Suprapubic skin (tissue), 4 donors: ENCODE data around the gene TBC1D20. TPM values are rescaled to one million over a fixed set of nuclear protein-coding genes. Genes with fewer than 3 reads are reported as not detected.

Source experiments
- DNase-seq, 2 donors: peaks; one replicate each; pipeline ENCODE4 v3.0.0-alpha.2; 2019; ENCODE audit warnings: low spot score in 2 of 2
- H3K27ac ChIP-seq: fragments of 200-600 bp; sonication (generic); one replicate; pipeline ENCODE4 v1.5.1; 2019
- H3K27me3 ChIP-seq: fragments of 200-600 bp; sonication (generic); one replicate; pipeline ENCODE4 v1.5.1; 2019
- H3K36me3 ChIP-seq: fragments of 200-600 bp; sonication (generic); one replicate; pipeline ENCODE4 v1.5.1; 2019
- H3K4me1 ChIP-seq: fragments of 200-600 bp; sonication (generic); one replicate; pipeline ENCODE4 v1.5.1; 2019
- H3K4me3 ChIP-seq: fragments of 200-600 bp; sonication (generic); one replicate; pipeline ENCODE4 v1.5.1; 2019; ENCODE audit warnings: mild to moderate bottlenecking
- H3K9me3 ChIP-seq: fragments of 200-600 bp; sonication (generic); one replicate; pipeline ENCODE4 v1.5.1; 2019
- EP300 ChIP-seq: sonication (generic); formaldehyde crosslinking; IDR thresholded peaks from one replicate; pipeline ENCODE4 v1.6.1; 2017; ENCODE audit warnings: antibody characterized with exemption
- POLR2A ChIP-seq, 2 donors: fragments of 450-650 bp; IDR thresholded peaks; one replicate each; pipeline ENCODE4 v1.6.1; 2017; ENCODE audit warnings: antibody characterized with exemption in 2 of 2, mild to moderate bottlenecking in 2 of 2, moderate library complexity in 2 of 2
- POLR2AphosphoS5 ChIP-seq, 3 donors: sonication (generic); formaldehyde crosslinking; IDR thresholded peaks; one replicate each; pipeline ENCODE4 v1.6.1; 2017; ENCODE audit warnings: antibody characterized with exemption in 3 of 3
- WGBS: methylation state at CpG from one replicate; pipeline ENCODE4 v1.1.5; 2018; 5-methylcytosine and 5-hydroxymethylcytosine counted together
- total RNA-seq, 4 donors: library from RNA; depleted of rRNA; stranded (reverse); fragments of >200 nt; gene quantifications; one replicate each; pipeline ENCODE4 v1.1.0, GENCODE V29; 2016
- TF ChIP-seq, protein P1 (sequence below), 2 donors: fragments of 200-600 bp in 1 of 2; fragments of 450-650 bp in 1 of 2; sonication (generic) in 1 of 2; IDR thresholded peaks; one replicate each; pipeline ENCODE4 v1.5.1; 2016 to 2019; ENCODE audit warnings: antibody characterized with exemption in 2 of 2, mild to moderate bottlenecking in 1 of 2, moderate library complexity in 1 of 2

The TBC1D20 gene
- total RNA-seq, 4 donors from 2014 or later: 49.0 to 78.7 (median 60.6) TPM

DNA sequence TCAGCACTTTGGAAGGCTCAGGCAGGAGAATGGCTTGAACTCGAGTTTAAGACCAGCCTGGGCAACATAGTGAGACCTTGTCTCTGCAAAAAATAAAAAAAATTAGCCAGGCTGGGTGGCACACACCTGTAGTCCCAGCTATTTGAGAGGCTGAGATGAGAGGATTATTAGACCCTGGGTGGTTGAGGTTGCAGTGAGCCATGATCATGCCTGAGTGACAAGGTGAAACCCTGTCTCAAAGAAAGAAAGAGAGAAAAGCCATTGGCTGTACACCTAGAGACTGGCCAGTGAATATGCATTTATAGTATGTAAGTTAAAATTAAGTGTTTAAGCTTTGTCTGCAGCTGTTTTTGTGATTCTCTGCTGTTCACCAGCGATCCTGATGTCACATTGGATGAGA is 48.2 kb downstream of the TBC1D20 start:
- Histone ChIP-seq H3K4me3 (no peak overlapping the region), H3K9me3 (no peaks in the 10 kb centered on the region), H3K27ac (no peak overlapping the region), H3K27me3 (no peaks in the 10 kb centered on the region), H3K4me1 (peaks cover 12% of the 10 kb centered on the region), H3K36me3 (peaks cover 20% of the 10 kb centered on the region)
- 66% methylated on average over 2 of the region's 2 CpGs for WGBS
- no peak for TF ChIP-seq EP300
- TF ChIP-seq, protein P1, sequence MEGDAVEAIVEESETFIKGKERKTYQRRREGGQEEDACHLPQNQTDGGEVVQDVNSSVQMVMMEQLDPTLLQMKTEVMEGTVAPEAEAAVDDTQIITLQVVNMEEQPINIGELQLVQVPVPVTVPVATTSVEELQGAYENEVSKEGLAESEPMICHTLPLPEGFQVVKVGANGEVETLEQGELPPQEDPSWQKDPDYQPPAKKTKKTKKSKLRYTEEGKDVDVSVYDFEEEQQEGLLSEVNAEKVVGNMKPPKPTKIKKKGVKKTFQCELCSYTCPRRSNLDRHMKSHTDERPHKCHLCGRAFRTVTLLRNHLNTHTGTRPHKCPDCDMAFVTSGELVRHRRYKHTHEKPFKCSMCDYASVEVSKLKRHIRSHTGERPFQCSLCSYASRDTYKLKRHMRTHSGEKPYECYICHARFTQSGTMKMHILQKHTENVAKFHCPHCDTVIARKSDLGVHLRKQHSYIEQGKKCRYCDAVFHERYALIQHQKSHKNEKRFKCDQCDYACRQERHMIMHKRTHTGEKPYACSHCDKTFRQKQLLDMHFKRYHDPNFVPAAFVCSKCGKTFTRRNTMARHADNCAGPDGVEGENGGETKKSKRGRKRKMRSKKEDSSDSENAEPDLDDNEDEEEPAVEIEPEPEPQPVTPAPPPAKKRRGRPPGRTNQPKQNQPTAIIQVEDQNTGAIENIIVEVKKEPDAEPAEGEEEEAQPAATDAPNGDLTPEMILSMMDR (IDR thresholded peaks at IDR 0.05): no peak
- no peak for TF ChIP-seq POLR2A (IDR thresholded peaks at IDR 0.05)
- TF ChIP-seq POLR2AphosphoS5 (IDR thresholded peaks at IDR 0.05): no peak
- DNase-seq: no peak

DNA sequence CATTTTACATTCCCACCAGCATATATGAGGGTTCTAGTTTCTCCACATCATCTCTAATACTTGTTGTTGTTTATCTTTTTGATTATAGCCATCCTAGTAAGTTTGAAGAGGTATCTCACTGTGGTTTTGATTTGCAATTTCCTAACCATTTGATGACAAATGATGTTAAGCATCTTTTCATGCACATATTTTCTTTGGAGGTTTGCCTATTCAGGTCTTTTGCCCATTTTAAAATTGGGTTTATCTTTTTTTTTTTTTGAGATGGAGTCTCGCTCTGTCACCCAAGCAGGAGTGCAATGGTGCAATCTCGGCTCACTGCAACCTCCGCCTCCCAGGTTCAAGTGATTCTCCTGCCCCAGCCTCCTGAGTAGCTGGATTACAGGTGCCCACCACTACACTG is 50.3 kb downstream of the TBC1D20 start:
- peaks cover 22% of the 10 kb centered on the region for H3K4me1 ChIP-seq
- no peak overlapping the region for H3K4me3 ChIP-seq
- H3K27ac ChIP-seq: no peak overlapping the region
- no peak for DNase-seq
- H3K9me3 ChIP-seq: no peaks in the 10 kb centered on the region
- H3K36me3 ChIP-seq: peaks cover 6% of the 10 kb centered on the region
- 100% methylated on average over 3 of the region's 3 CpGs for WGBS
- no peaks in the 10 kb centered on the region for H3K27me3 ChIP-seq
- TF ChIP-seq, protein P1 (IDR thresholded peaks at IDR 0.05): no peak
- no peak for TF ChIP-seq POLR2A (IDR thresholded peaks at IDR 0.05)
- TF ChIP-seq EP300: no peak
- TF ChIP-seq POLR2AphosphoS5 (IDR thresholded peaks at IDR 0.05): no peak

DNA sequence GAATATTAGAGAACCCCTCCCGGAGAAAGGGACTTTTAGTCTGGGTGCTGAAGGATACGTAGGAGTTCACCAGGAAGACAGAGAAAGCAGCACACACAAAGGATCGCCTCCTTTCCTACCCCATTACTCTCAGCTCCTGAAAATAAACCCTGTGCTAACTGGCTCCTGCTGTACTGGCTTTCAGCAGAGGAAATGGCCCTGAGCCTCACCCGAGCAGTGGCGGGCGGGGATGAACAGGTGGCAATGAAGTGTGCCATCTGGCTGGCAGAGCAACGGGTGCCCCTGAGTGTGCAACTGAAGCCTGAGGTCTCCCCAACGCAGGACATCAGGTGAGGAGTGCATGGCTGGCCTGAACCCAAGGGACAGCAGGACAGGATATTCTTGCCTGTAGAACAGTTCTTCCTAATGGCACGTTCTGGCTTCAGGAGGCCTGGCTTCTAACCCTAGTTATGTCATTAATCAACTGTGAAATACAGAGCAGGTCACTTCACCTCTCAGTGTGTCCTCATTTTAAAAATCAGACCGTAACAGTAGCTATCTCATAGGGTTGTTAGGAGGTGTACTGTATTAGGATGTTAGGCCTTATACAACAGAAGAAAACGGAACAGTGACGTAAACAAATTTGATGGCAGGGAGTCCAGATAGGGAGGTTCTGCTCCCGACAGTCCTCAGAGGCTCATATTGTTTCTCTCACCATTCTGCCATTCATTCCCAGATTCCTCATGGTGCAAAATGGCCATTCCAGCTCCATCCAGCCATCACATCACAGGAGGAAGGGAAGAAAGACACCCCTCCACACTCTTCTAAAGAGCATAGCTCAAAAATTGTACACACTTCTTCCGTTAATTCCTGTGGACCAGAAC is 52.4 kb downstream of the TBC1D20 start:
- no peak for TF ChIP-seq EP300
- TF ChIP-seq, protein P1 (IDR thresholded peaks at IDR 0.05): no peak
- no peak for TF ChIP-seq POLR2AphosphoS5 (IDR thresholded peaks at IDR 0.05)
- no peak for TF ChIP-seq POLR2A (IDR thresholded peaks at IDR 0.05)
- peaks cover 27% of the 10 kb centered on the region for H3K4me1 ChIP-seq
- WGBS: 84% methylated on average over 12 of the region's 14 CpGs
- H3K9me3 ChIP-seq: no peaks in the 10 kb centered on the region
- peak overlapping the region; percentile 98 for H3K4me3 ChIP-seq
- no peak for DNase-seq
- H3K27me3 ChIP-seq: no peaks in the 10 kb centered on the region
- peaks cover 3% of the 10 kb centered on the region for H3K36me3 ChIP-seq
- H3K27ac ChIP-seq: no peak overlapping the region

DNA sequence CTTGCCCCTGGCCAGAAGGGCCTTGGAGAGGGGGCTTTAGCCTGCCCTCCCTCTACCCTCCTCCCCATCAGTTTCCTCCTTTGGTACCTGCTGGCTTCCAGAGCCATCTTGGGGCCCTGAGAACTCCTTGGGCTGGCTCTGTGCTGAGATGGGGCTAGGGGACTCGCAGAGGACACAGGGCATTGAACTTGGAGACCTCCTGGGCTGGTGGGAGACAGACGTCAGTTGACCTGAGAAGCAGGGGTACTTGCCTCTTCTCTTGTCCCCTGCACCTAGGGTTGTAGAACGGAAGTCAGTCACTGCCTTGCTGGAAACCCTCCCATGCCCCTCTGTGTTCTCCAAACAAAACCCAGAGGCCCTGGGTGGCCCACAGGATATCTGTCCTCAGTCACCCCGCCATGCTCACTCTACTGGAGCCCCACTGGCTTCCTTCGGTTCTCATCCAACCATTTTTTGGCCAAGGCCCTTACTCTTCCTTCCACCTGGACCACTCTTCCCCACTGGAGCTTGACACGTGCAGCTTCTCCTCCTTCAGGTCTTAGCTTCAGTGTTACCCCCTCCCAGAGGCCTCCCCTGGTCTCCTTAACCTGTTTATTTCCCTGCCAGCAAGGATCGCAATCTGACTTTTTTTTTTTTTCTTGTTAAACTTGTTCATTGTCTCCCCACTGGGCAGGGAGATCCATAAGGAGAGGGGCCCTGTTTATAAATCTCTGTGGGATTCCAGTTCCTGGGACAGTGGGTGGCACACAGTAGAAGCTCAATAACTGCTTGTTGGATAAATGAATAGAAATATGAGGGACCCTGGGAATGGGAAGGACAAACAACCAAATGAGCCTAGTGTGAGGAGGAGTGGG is 53.3 kb downstream of the TBC1D20 start:
- Histone ChIP-seq H3K4me1 (peaks cover 27% of the 10 kb centered on the region), H3K27ac (peak overlapping the region; percentile 96), H3K36me3 (peaks cover 3% of the 10 kb centered on the region), H3K27me3 (no peaks in the 10 kb centered on the region), H3K9me3 (no peaks in the 10 kb centered on the region), H3K4me3 (peak overlapping the region; percentile 98)
- 6% methylated on average over 7 of the region's 7 CpGs for WGBS
- TF ChIP-seq POLR2A (IDR thresholded peaks at IDR 0.05) (no peak), POLR2AphosphoS5 (IDR thresholded peaks at IDR 0.05) (no peak), EP300 (no peak)
- TF ChIP-seq, protein P1 (IDR thresholded peaks at IDR 0.05): no peak
- DNase-seq: no peak
